GM19239 (cell line): Measurements from ENCODE around the gene KIAA1217.
"Not testable (repeated sequence)": the region's sequence is repeated elsewhere in the genome, so short reads cannot be mapped to it uniquely, and the experiment has no call there.

Experiments used
- DNase-seq: peaks from one replicate; pipeline ENCODE4 v3.0.0; 2011; ENCODE audit warnings: low spot score; ENCODE audit not compliant: insufficient read length
- FAIRE-seq: peaks from 2 replicates; lab custom pipeline; 2011; peaks lifted over from hg19 to GRCh38; lab: Jason Lieb, UNC

Gene KIAA1217

DNA sequence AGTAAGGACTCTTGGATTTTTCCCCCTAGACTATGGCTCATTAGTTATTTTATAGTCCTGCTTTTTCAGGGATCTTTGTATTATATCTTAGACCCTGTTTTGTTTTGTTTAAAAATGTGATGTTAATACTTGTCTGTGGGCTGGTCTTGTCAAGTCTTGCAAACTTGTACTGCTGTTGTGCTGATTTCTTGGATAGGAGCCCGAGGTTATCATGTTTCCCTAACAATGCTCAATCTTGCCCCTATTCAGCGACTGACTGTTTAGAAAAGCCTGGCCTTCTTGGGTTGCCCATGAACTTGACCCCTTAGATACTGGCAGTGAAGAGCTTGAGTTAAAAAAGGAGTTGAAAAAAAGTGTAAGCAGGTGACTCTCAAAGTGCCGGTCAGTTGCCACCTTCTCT is 115.7 kb downstream of the KIAA1217 start:
- DNase-seq: no peak
- FAIRE-seq: no peak

GRCh38 chr10:24331457-24331856 is 122.5 kb downstream of the KIAA1217 start:
- FAIRE-seq: no peak
- no peak for DNase-seq

DNA sequence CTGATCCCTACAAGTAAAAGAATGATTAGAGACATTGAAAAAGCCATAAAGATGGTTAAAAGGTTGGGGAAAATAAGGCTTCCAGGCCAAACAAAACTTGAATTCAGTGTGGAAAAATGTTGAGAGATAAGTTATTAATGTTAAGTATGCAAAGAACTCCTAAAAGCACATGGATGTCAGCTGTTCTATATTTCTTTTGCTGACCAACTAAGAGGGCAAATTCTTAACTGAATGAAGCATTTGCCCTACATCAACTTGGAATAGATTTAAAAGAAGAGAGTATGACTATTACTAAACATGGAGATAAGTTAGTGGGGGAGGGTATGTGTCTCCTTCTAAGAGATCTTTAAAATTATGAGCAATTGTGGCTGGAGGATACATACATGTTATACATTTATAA is 124.8 kb downstream of the KIAA1217 start:
- DNase-seq (no peak), FAIRE-seq (no peak)

- DNase-seq (no peak), FAIRE-seq (no peak)
Observed at GRCh38 chr10:24334279-24334939, 125.5 kb downstream of the KIAA1217 start.

DNA sequence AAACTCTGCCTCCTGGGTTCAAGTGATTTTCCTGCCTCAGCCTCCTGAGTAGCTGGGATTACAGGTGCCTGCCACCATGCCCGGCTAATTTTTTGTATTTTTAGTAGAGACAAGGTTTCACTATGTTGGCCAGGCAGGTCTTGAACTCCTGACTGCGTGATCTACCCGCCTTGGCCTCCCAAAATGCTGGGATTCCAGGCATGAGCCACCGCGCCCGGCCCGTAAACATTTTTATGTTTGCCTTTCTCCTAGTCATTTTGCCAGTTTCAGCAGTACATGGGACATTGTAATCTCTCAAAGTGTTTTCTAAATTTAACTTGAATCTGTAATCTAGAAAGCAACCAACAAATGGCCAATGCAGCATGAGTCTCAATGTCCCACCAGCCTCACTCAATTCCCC is 128.8 kb downstream of the KIAA1217 start:
- FAIRE-seq, DNase-seq: not testable (repeated sequence)

DNA sequence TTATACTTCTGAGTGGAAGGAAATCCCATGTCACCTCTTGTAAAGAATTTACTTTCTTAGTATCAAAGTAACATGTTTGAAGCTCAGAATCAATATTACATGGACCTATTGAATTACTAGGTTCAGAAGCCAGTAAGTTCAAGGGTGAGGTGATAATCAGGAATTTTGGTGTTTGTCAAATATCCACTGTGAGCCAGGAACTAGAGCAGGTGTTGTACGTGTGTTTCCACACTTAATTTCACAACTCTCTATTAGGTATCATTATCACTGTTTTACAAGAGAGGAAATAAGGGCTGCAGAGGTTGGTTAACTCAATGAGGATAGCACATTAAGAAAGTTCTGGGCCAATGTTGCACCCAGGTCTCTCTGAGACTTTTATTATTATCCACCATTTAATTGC is 130.4 kb downstream of the KIAA1217 start:
- FAIRE-seq: no peak
- no peak for DNase-seq

DNA sequence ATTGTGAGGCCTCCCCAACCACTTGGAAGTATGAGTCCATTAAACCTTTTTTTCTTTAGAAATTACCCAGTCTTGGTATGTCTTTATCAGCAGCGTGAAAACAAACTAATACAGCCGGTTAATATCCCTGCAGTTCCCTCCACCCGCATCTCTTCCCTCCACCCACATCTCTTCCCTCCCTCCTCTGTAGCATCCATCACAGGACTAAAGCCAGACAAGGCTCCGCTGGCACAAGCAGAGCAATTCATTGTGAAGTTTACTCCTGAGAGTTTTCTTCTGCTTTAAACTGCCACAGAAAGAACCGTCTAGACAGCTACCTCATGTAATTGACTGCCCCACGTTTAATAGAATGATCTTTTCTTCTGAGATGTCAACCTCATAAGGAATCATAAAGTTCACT is 131.5 kb downstream of the KIAA1217 start:
- no peak for DNase-seq
- no peak for FAIRE-seq

DNA sequence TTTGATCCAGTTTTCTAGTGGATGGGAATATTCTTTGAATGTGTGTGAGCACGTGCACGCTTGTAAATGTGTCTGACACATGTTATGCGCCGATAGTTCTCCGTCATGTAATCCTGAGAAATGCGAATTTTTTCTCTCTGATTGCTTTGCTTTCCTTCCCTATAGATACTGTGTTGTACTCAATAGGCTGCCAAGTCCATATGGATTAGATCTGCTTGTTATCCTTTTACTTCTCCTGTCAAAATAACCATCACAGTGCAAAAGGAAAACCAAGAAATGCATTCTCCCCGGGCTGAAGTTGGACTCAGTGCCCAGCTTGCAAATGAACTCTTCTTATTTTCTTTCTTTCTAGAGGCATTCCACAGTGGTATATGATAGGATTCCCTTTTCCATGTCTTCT is 131.9 kb downstream of the KIAA1217 start:
- no peak for DNase-seq
- FAIRE-seq: no peak

DNA sequence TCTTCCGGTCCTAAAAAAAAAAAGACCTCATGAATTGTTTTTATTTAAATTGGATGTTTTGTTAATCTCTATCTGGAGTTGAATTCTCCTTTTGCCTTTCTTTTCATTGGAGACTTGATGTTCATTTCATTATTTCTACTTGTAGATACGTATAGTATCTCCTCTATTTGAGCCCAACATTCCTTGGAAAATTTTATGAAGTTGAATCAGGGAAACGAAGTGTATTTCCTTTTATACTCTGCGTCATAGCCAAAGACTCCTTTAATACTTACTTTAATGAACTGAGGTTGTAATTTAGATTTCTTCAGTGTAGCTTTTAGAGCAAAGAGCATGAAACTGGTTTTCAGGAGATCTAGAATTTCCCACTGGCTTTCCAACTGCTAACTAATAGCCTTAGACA is 132.4 kb downstream of the KIAA1217 start:
- DNase-seq: no peak
- FAIRE-seq: no peak

GRCh38 chr10:24341897-24342296 is 133.0 kb downstream of the KIAA1217 start:
- DNase-seq: no peak
- no peak for FAIRE-seq

DNA sequence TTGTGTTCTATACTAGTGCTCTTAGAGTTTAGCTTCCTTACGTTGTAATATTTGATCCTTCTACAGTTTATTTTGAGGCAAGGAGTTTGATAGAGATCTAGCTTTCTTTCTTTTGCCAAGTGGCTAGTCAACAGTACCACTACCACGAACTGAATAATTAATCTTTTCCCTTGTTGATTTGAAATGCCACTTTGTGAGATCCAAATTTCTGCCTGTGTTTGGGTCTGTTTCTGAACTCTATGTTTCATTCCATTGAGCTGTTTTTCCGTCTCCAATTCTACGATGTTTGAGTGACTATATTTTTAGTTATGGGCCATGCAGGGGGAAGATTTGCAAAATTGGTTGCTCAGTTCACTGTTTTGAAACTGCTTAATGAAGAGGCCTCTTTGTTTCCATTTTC is 134.7 kb downstream of the KIAA1217 start:
- FAIRE-seq (no peak), DNase-seq (no peak)

DNA sequence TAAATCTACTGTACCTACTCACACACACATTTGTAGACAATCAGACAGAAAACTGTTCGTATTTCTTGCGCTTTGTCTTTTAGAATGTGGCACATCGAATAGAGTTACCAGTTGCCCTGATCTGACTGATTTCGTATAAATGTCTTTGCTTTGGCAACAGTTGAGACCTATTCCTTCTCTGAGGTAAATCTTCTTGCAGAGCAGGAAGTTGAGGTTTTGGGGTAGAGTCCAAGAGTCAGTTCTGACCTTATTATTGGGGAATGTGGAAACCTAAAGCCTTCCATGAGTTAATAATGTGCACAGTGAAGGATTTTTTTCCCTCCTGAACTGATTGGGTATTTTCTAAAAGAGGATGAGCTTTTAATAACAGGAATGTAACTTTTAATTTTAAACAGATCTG is 135.3 kb downstream of the KIAA1217 start:
- no peak for DNase-seq

GRCh38 chr10:24344695-24345463 is 135.9 kb downstream of the KIAA1217 start:
- FAIRE-seq: no peak
- DNase-seq: no peak

More for the DNA sequence above, 135.3 kb downstream of the KIAA1217 start:
- no peak for FAIRE-seq

- FAIRE-seq (no peak), DNase-seq (no peak)
Observed at GRCh38 chr10:24346877-24347519, 138.1 kb downstream of the KIAA1217 start.

- DNase-seq (no peak), FAIRE-seq (no peak)
Observed at GRCh38 chr10:24349379-24350001, 140.6 kb downstream of the KIAA1217 start.

- FAIRE-seq (no peak), DNase-seq (no peak)
Observed at GRCh38 chr10:24350070-24350921, 141.4 kb downstream of the KIAA1217 start.

GRCh38 chr10:24350922-24351225 is 141.9 kb downstream of the KIAA1217 start:
- FAIRE-seq, DNase-seq: not testable (repeated sequence)

GRCh38 chr10:24351961-24352360 is 143.0 kb downstream of the KIAA1217 start:
- DNase-seq: no peak
- FAIRE-seq: no peak

GRCh38 chr10:24352399-24352798 is 143.5 kb downstream of the KIAA1217 start:
- DNase-seq (no peak), FAIRE-seq (no peak)

GRCh38 chr10:24353319-24353718 is 144.4 kb downstream of the KIAA1217 start:
- no peak for DNase-seq
- FAIRE-seq: no peak
